HEK293T (cell line): ENCODE data around the gene ZNRF1.

ENCODE experiments used
- CTCF ChIA-PET: fragments of 350-600 bp; formaldehyde crosslinking; extraction: SDS; loops from one replicate; lab custom pipeline; 2021; ENCODE audit warnings: antibody characterized with exemption, inconsistent platforms; lab: Yijun Ruan, JAX
- POLR2A ChIA-PET: fragments of 350-600 bp; formaldehyde crosslinking; extraction: SDS; loops from one replicate; lab custom pipeline; 2020; ENCODE audit warnings: antibody characterized with exemption, inconsistent platforms; lab: Yijun Ruan, JAX
- DNase-seq: peaks from one replicate; pipeline ENCODE4 v3.0.0; 2012; ENCODE audit warnings: mixed read lengths; ENCODE audit errors: extremely low spot score
- ARNT ChIP-seq: fragments of 450-650 bp; IDR thresholded peaks from 2 replicates; pipeline ENCODE4 v1.6.1; 2017; ENCODE audit warnings: mild to moderate bottlenecking
- BHLHE40 ChIP-seq: fragments of 450-650 bp; IDR thresholded peaks from 2 replicates; pipeline ENCODE4 v1.6.1; 2016; ENCODE audit warnings: mild to moderate bottlenecking, moderate library complexity, borderline replicate concordance
- CTBP1 ChIP-seq: fragments of 450-650 bp; IDR thresholded peaks from 2 replicates; pipeline ENCODE4 v1.6.1; 2016; ENCODE audit warnings: borderline replicate concordance
- ELF4 ChIP-seq: fragments of 450-650 bp; IDR thresholded peaks from 2 replicates; pipeline ENCODE4 v1.6.1; 2017; ENCODE audit warnings: antibody characterized with exemption
- FOXA1 ChIP-seq: fragments of 450-650 bp; IDR thresholded peaks from 2 replicates; pipeline ENCODE4 v1.6.1; 2016; ENCODE audit warnings: mild to moderate bottlenecking
- FOXK2 ChIP-seq: fragments of 450-650 bp; IDR thresholded peaks from 2 replicates; pipeline ENCODE4 v1.6.1; 2016; ENCODE audit warnings: mild to moderate bottlenecking
- FOXM1 ChIP-seq: fragments of 450-650 bp; IDR thresholded peaks from 2 replicates; pipeline ENCODE4 v1.6.1; 2017; ENCODE audit warnings: mild to moderate bottlenecking, borderline replicate concordance
- HDGF ChIP-seq: fragments of 450-650 bp; IDR thresholded peaks from 2 replicates; pipeline ENCODE4 v1.6.1; 2017; ENCODE audit warnings: antibody characterized with exemption, borderline replicate concordance
- L3MBTL2 ChIP-seq: fragments of 450-650 bp; conservative IDR thresholded peaks from 2 replicates; pipeline ENCODE4 v1.6.1; 2016; ENCODE audit warnings: mild to moderate bottlenecking
- LEF1 ChIP-seq: fragments of 450-650 bp; IDR thresholded peaks from 2 replicates; pipeline ENCODE4 v1.6.1; 2017; ENCODE audit warnings: mild to moderate bottlenecking, borderline replicate concordance
- NFRKB ChIP-seq: fragments of 450-650 bp; IDR thresholded peaks from 2 replicates; pipeline ENCODE4 v1.6.1; 2016; ENCODE audit warnings: mild to moderate bottlenecking, moderate library complexity
- PKNOX1 ChIP-seq: fragments of 450-650 bp; IDR thresholded peaks from 2 replicates; pipeline ENCODE4 v1.6.1; 2016
- SP1 ChIP-seq: fragments of 450-650 bp; IDR thresholded peaks from 2 replicates; pipeline ENCODE4 v1.6.1; 2017
- SUZ12 ChIP-seq: fragments of 450-650 bp; IDR thresholded peaks from 2 replicates; pipeline ENCODE4 v1.6.1; 2016; ENCODE audit warnings: mild to moderate bottlenecking
- TARDBP ChIP-seq: fragments of 450-650 bp; IDR thresholded peaks from 2 replicates; pipeline ENCODE4 v1.6.1; 2016
- ZNF384 ChIP-seq: fragments of 450-650 bp; IDR thresholded peaks from 2 replicates; pipeline ENCODE4 v1.6.1; 2016

Gene ZNRF1

GRCh38 chr16:75070012-75070841 is 71.4 kb downstream of the ZNRF1 start:
- ChIA-PET POLR2A (no interaction called here), CTCF (no interaction called here)
- no peak for DNase-seq
- no peak for TF ChIP-seq L3MBTL2
- no peak for TF ChIP-seq PKNOX1
- no peak for TF ChIP-seq FOXA1
- TF ChIP-seq ZNF384 = no peak
- TF ChIP-seq SP1 = no peak
- TF ChIP-seq CTBP1 = no peak
- no peak for TF ChIP-seq SUZ12
- TF ChIP-seq ELF4 = no peak
- TF ChIP-seq ARNT = no peak
- no peak for TF ChIP-seq NFRKB
- TF ChIP-seq LEF1 = no peak
- TF ChIP-seq FOXM1 = no peak
- no peak for TF ChIP-seq HDGF
- no peak for TF ChIP-seq BHLHE40
- TF ChIP-seq TARDBP = no peak
- TF ChIP-seq FOXK2 = no peak

- POLR2A ChIA-PET = no interaction called here
- CTCF ChIA-PET = interaction anchor here (0.8 to 1.1 kb wide), 2 partner anchors 10 to 39 kb away, joined by 3 read pairs; no protein-coding TSS in a partner anchor
- no peak for DNase-seq
- TF ChIP-seq PKNOX1 = no peak
Measured at GRCh38 chr16:75071621-75072020, 72.8 kb downstream of the ZNRF1 start.

- DNase-seq = no peak
- CTCF ChIA-PET = interaction anchor here (0.8 to 1.1 kb wide), 2 partner anchors 10 to 39 kb away, joined by 3 read pairs; no protein-coding TSS in a partner anchor
- POLR2A ChIA-PET = no interaction called here
- TF ChIP-seq FOXK2 (no peak), TARDBP (no peak), ZNF384 (no peak), NFRKB (no peak), ARNT (no peak), PKNOX1 (no peak), HDGF (no peak), FOXM1 (no peak), ELF4 (no peak), CTBP1 (no peak), SUZ12 (no peak), LEF1 (no peak), FOXA1 (no peak), BHLHE40 (no peak)
Measured at GRCh38 chr16:75072239-75072947, 73.6 kb downstream of the ZNRF1 start.

GRCh38 chr16:75073545-75074303 is 74.9 kb downstream of the ZNRF1 start:
- ChIA-PET POLR2A (no interaction called here), CTCF (interaction anchor here (0.6 to 1.1 kb wide), 2 partner anchors 37 to 370 kb away, joined by 4 to 6 read pairs; no protein-coding TSS in a partner anchor)
- no peak for TF ChIP-seq SP1
- no peak for TF ChIP-seq FOXA1
- no peak for TF ChIP-seq HDGF
- TF ChIP-seq SUZ12 = no peak
- DNase-seq = no peak

GRCh38 chr16:75074304-75074793 is 75.5 kb downstream of the ZNRF1 start:
- ChIA-PET CTCF (interaction anchor here (0.6 to 1.1 kb wide), 2 partner anchors 37 to 370 kb away, joined by 4 to 6 read pairs; no protein-coding TSS in a partner anchor), POLR2A (no interaction called here)
- TF ChIP-seq SP1 (no peak), CTBP1 (no peak), BHLHE40 (no peak), HDGF (no peak), NFRKB (no peak), ZNF384 (no peak), ARNT (no peak), L3MBTL2 (no peak), FOXA1 (no peak), ELF4 (no peak), FOXM1 (no peak), SUZ12 (no peak), PKNOX1 (no peak), FOXK2 (no peak)
- DNase-seq = no peak
